PFSK-1 (cell line): Measurements from ENCODE around the gene OR1J1.

ENCODE experiments used
- POLR2AphosphoS5 ChIP-seq: IDR thresholded peaks from 2 replicates; pipeline ENCODE4 v1.6.1; 2012; ENCODE audit warnings: low read depth, mild to moderate bottlenecking, control low read depth, low read length, moderate library complexity
- SIN3A ChIP-seq: IDR thresholded peaks from 2 replicates; pipeline ENCODE4 v1.6.1; 2012; ENCODE audit warnings: mild to moderate bottlenecking, low read length, moderate library complexity, borderline replicate concordance; ENCODE audit not compliant: insufficient read depth
- TAF1 ChIP-seq: IDR thresholded peaks from 2 replicates; pipeline ENCODE4 v1.6.1; 2012; ENCODE audit warnings: low read length, control low read depth, borderline replicate concordance; ENCODE audit not compliant: insufficient read depth
- TF ChIP-seq, protein P1 (sequence below), 2 experiments: IDR thresholded peaks; 2 replicates each; pipeline versions ENCODE4 v1.6.1 to v1.8.0; 2011 to 2012; ENCODE audit warnings: low read depth in 2 of 2, low read length in 2 of 2, control low read depth in 1 of 2, inconsistent platforms in 1 of 2, mild to moderate bottlenecking in 1 of 2, moderate library complexity in 1 of 2; ENCODE audit not compliant: insufficient read depth in 1 of 2

DNA sequence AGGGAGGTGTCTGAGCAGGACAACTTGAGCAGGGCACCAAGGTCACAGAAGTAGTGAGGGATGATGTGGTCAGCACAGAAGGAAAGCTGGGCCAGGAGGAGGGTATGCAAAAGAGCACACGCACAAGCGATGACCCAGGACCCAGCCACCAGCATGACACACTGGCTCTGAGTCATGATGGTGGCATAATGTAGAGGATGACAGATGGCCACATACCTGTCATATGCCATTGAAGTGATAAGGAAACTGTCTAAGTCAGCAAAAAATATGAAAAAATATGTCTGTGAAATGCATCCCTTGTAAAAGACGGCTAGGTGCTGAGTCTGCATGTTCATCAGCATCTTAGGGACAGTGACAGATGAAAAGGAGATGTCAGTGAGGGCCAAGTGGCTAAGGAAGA is 380 bp downstream of the OR1J1 start:
- no peak for TF ChIP-seq SIN3A
- no peak for TF ChIP-seq POLR2AphosphoS5
- no peak for TF ChIP-seq TAF1
- TF ChIP-seq, protein P1, sequence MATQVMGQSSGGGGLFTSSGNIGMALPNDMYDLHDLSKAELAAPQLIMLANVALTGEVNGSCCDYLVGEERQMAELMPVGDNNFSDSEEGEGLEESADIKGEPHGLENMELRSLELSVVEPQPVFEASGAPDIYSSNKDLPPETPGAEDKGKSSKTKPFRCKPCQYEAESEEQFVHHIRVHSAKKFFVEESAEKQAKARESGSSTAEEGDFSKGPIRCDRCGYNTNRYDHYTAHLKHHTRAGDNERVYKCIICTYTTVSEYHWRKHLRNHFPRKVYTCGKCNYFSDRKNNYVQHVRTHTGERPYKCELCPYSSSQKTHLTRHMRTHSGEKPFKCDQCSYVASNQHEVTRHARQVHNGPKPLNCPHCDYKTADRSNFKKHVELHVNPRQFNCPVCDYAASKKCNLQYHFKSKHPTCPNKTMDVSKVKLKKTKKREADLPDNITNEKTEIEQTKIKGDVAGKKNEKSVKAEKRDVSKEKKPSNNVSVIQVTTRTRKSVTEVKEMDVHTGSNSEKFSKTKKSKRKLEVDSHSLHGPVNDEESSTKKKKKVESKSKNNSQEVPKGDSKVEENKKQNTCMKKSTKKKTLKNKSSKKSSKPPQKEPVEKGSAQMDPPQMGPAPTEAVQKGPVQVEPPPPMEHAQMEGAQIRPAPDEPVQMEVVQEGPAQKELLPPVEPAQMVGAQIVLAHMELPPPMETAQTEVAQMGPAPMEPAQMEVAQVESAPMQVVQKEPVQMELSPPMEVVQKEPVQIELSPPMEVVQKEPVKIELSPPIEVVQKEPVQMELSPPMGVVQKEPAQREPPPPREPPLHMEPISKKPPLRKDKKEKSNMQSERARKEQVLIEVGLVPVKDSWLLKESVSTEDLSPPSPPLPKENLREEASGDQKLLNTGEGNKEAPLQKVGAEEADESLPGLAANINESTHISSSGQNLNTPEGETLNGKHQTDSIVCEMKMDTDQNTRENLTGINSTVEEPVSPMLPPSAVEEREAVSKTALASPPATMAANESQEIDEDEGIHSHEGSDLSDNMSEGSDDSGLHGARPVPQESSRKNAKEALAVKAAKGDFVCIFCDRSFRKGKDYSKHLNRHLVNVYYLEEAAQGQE (IDR thresholded peaks at IDR 0.05; ENCODE audit: insufficient read depth in 1 of 2, low read depth in 2 of 2, low read length in 2 of 2) = no peak
